IMR-90 (cell line): ENCODE measurements around the gene PPP1R3E. TPM values are rescaled to one million over a fixed set of nuclear protein-coding genes. Genes with fewer than 3 reads are reported as not detected.

Experiments
- ATAC-seq: fragments of 200-7000 bp; cut with Tn5 transposase; 2 replicates; pipeline ENCODE4 v1.9.1; 2020; ENCODE audit warnings: low read depth, mild to moderate bottlenecking, moderate library complexity
- BruUV-seq: library from RNA; stranded (reverse); fragments of 400-500 nt; replicated peaks from 2 replicates; lab custom pipeline; 2021; lab: Mats Ljungman, UMichigan
- CTCF ChIA-PET: fragments of 300-600 bp; formaldehyde crosslinking; extraction: SDS; loops from one replicate; lab custom pipeline; 2021; ENCODE audit warnings: antibody characterized with exemption; lab: Yijun Ruan, JAX
- POLR2A ChIA-PET: fragments of 300-600 bp; sonication (Branson Sonifier 250); formaldehyde crosslinking; loops from one replicate; lab custom pipeline; 2022; ENCODE audit warnings: antibody characterized with exemption; ENCODE audit not compliant: unreplicated experiment; lab: Charles Lee
- DNase-seq: peaks from one replicate; pipeline ENCODE4 v3.0.0; 2013
- H2AFZ ChIP-seq: replicated peaks from 2 replicates; pipeline ENCODE3; 2013; ENCODE audit warnings: low read length, mild to moderate bottlenecking; ENCODE audit not compliant: poor library complexity
- H2AK5ac ChIP-seq: 2 replicates; pipeline ENCODE4 v1.6.1; 2013; ENCODE audit warnings: low read depth, low read length, inconsistent platforms
- H2AK9ac ChIP-seq: replicated peaks from 2 replicates; pipeline ENCODE3; 2013; ENCODE audit warnings: mild to moderate bottlenecking, low read depth, low read length, moderate library complexity; ENCODE audit not compliant: poor library complexity
- H2BK120ac ChIP-seq: 2 replicates; pipeline ENCODE4 v1.6.1; 2013; ENCODE audit warnings: low read depth, low read length, inconsistent platforms
- H2BK15ac ChIP-seq: 3 replicates; pipeline ENCODE4 v1.6.1; 2013; ENCODE audit warnings: low read depth, low read length, inconsistent platforms
- H2BK20ac ChIP-seq: 2 replicates; pipeline ENCODE4 v1.6.1; 2013; ENCODE audit warnings: low read depth, mild to moderate bottlenecking, inconsistent platforms, low read length, moderate library complexity
- H2BK5ac ChIP-seq: 2 replicates; pipeline ENCODE4 v1.6.1; 2013; ENCODE audit warnings: mild to moderate bottlenecking, low read depth, low read length, inconsistent platforms; ENCODE audit not compliant: poor library complexity, severe bottlenecking
- H3K14ac ChIP-seq: replicated peaks from 2 replicates; pipeline ENCODE4 v1.6.1; 2013; ENCODE audit warnings: low read depth, low read length, inconsistent platforms
- H3K18ac ChIP-seq: 2 replicates; pipeline ENCODE4 v1.6.1; 2013; ENCODE audit warnings: low read depth, low read length, control low read depth
- H3K23ac ChIP-seq: 2 replicates; pipeline ENCODE4 v1.6.1; 2013; ENCODE audit warnings: low read depth, low read length, inconsistent platforms
- H3K27ac ChIP-seq: 2 replicates; pipeline ENCODE4 v1.5.1; 2013; ENCODE audit warnings: mild to moderate bottlenecking, control low read depth, low read length; ENCODE audit not compliant: insufficient read depth
- H3K27me3 ChIP-seq: 2 replicates; pipeline ENCODE4 v1.6.1; 2013; ENCODE audit warnings: low read length; ENCODE audit not compliant: control insufficient read depth, insufficient read depth
- H3K36me3 ChIP-seq: 2 replicates; pipeline ENCODE4 v1.6.1; 2013; ENCODE audit warnings: low read length, mixed read lengths; ENCODE audit not compliant: control insufficient read depth, insufficient read depth
- H3K4ac ChIP-seq: 2 replicates; pipeline ENCODE4 v1.6.1; 2013; ENCODE audit warnings: low read depth, low read length, inconsistent platforms
- H3K4me1 ChIP-seq: 2 replicates; pipeline ENCODE4 v1.6.1; 2013; ENCODE audit warnings: low read length, mixed read lengths; ENCODE audit not compliant: control insufficient read depth, insufficient read depth
- H3K4me2 ChIP-seq: 2 replicates; pipeline ENCODE4 v1.6.1; 2013; ENCODE audit warnings: low read depth, mild to moderate bottlenecking, control low read depth, low read length, moderate library complexity
- H3K4me3 ChIP-seq: 2 replicates; pipeline ENCODE4 v1.5.1; 2013; ENCODE audit warnings: low read depth, mild to moderate bottlenecking, control low read depth, low read length, moderate library complexity; ENCODE audit not compliant: insufficient read depth
- H3K56ac ChIP-seq: 2 replicates; pipeline ENCODE4 v1.6.1; 2013; ENCODE audit warnings: low read length, inconsistent platforms; ENCODE audit not compliant: insufficient read depth; ENCODE audit errors: extremely low read depth
- H3K79me1 ChIP-seq, 2 experiments: 2 replicates each; pipeline ENCODE4 v1.6.1; 2013; ENCODE audit warnings: low read length in 2 of 2, inconsistent platforms in 1 of 2, low read depth in 1 of 2
- H3K9ac ChIP-seq: 2 replicates; pipeline ENCODE4 v1.6.1; 2013; ENCODE audit warnings: low read depth, low read length, control low read depth
- H3K9me1 ChIP-seq: 2 replicates; pipeline ENCODE4 v1.6.1; 2013; ENCODE audit warnings: low read length, inconsistent platforms; ENCODE audit not compliant: insufficient read depth
- H3K9me3 ChIP-seq: 2 replicates; pipeline ENCODE4 v1.6.1; 2013; ENCODE audit warnings: low read length; ENCODE audit not compliant: control insufficient read depth, insufficient read depth
- H4K20me1 ChIP-seq: 2 replicates; pipeline ENCODE4 v1.6.1; 2013; ENCODE audit warnings: low read length, inconsistent platforms; ENCODE audit not compliant: insufficient read depth
- H4K5ac ChIP-seq: 2 replicates; pipeline ENCODE4 v1.6.1; 2013; ENCODE audit warnings: mild to moderate bottlenecking, low read depth, low read length, control low read depth
- H4K8ac ChIP-seq, 2 experiments: 2 replicates each; pipeline ENCODE4 v1.6.1; 2013; ENCODE audit warnings: low read depth in 2 of 2, low read length in 2 of 2, control low read depth in 1 of 2, inconsistent platforms in 1 of 2
- H4K91ac ChIP-seq: 2 replicates; pipeline ENCODE4 v1.6.1; 2013; ENCODE audit warnings: low read depth, low read length, inconsistent platforms; ENCODE audit not compliant: insufficient read depth
- RCOR1 ChIP-seq: IDR thresholded peaks from 2 replicates; pipeline ENCODE4 v1.6.1; 2012; ENCODE audit warnings: mild to moderate bottlenecking, low read length, improper control_type of control experiment; ENCODE audit not compliant: insufficient replicate concordance
- WGBS, 2 experiments: methylation state at CpG; one replicate each; pipeline versions ENCODE4 v1.1.5 to v1.1.7; 2013; ENCODE audit warnings: missing lambda C conversion rate in 2 of 2; ENCODE audit not compliant: insufficient read length in 1 of 2; ENCODE audit errors: extremely low coverage in 2 of 2; 5-methylcytosine and 5-hydroxymethylcytosine counted together
- dilution Hi-C: fragments of 300-500 bp; cut with HindIII; formaldehyde crosslinking; loops from one replicate; pipeline ENCODE4 v1.14.3; 2018; ENCODE audit warnings: low sequenced_read_pairs; ENCODE audit not compliant: unreplicated experiment
- in situ Hi-C: fragments of 300-500 bp; cut with MboI; formaldehyde crosslinking; loops from 3 replicates; pipeline ENCODE4 v1.14.3; 2019; ENCODE audit warnings: low sequenced_read_pairs, inconsistent platforms, mixed read lengths
- intact Hi-C: fragments of 100-400 bp; cut with micrococcal nuclease; formaldehyde crosslinking; loops from 2 replicates; pipeline ENCODE4 v1.10.0; 2022
- polyA plus RNA-seq, 3 experiments: library from polyadenylated mRNA; depleted of rRNA; stranded (reverse); fragments of >200 nt; gene quantifications; 2 replicates each; pipeline ENCODE4 v1.2.3, GENCODE V29; 2012; ENCODE audit warnings: low replicate concordance in 1 of 3
- total RNA-seq: library from RNA; depleted of rRNA; stranded (reverse); fragments of >200 nt; gene quantifications from 2 replicates; pipeline ENCODE4 v1.2.3, GENCODE V29; 2012
- TF ChIP-seq, protein P1 (sequence below): conservative IDR thresholded peaks from 2 replicates; pipeline ENCODE4 v1.5.1; 2012; ENCODE audit warnings: mild to moderate bottlenecking, low read depth, low read length, improper control_type of control experiment

PPP1R3E gene
- total and polyA plus RNA-seq, 2 of the 4 experiments (the other 2 are of a cell fraction) = 1.3 to 3.5 TPM

DNA sequence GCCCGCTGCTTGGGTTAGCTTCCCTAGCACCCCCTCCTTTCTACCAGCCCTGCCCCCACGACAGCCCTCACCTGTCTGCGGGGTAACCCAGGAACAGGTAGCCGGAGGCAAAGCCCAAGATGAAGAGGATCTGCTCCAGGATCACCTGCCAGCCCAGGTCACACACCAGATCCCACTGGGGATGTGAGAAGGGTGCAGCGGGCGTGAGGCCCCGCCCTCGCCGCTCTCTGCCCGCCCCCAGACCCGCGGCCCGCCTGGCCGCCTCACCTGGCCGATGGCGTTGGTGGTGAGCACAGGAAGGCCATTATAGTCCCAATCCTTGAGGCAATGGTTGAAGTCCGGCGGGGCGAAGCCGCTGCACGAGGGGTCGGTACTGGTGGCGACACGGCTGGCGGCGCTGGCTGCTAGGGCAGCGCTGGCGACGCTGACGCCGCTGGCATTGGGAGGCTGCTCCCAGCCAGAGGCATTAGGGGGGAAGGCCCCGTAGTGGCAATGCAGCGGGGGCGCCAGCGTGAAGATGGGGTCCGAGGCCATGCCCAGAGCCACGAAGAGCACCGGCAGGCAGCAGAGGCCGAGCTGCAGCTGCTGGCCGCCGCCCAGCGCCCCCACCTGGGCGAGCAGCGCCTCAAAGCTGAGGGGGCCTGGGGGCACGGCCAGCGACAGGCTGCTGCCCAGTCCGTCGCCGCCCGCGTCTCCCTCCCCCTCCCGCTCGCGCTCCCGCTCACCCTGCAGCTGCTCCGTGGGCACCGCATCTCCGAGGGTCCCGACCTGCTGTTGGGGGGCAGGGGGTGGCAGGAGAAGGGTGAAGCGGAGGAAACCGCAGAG lies 49.2 kb upstream of the PPP1R3E start:
- Histone ChIP-seq H4K8ac (peak overlapping the region in 1 of 2 experiments; percentile 66; a peak in 1 of 4 replicates), H4K5ac (no peak overlapping the region), H2AK9ac (peak overlapping the region; percentile 86), H4K20me1 (no peaks in the 10 kb centered on the region; the same call in 1 of the 2 replicates), H3K23ac (no peak overlapping the region; the same call in 1 of the 2 replicates), H3K14ac (no peak overlapping the region; the same call in 1 of the 2 replicates), H3K9me1 (peaks cover 6% of the 10 kb centered on the region; the same call in 1 of the 2 replicates), H3K4me1 (peaks cover 3% of the 10 kb centered on the region; the same call in 1 of the 2 replicates), H3K27ac (peak overlapping the region; percentile 63), H3K27me3 (no peaks in the 10 kb centered on the region), H4K91ac (no peak overlapping the region), H3K4me2 (peak overlapping the region; percentile 75), H2BK120ac (no peak overlapping the region), H2BK15ac (no peak overlapping the region), H3K18ac (no peak overlapping the region), H2AFZ (peak overlapping the region; percentile 96), H2AK5ac (peak overlapping the region; percentile 54; the same call in 1 of the 2 replicates), H3K56ac (no peak overlapping the region), H3K4me3 (peak overlapping the region; percentile 76), H2BK20ac (no peak overlapping the region), H3K9ac (peak overlapping the region; percentile 68), H3K79me1 (peaks cover 0 to 7% of the 10 kb centered on the region in 2 experiments; a peak in 3 of 4 replicates), H3K4ac (peak overlapping the region; percentile 46), H3K36me3 (peaks cover 20% of the 10 kb centered on the region), H3K9me3 (no peaks in the 10 kb centered on the region), H2BK5ac (peak overlapping the region; percentile 29)
- ChIA-PET POLR2A (no interaction called here), CTCF (interaction anchor here (0.7 to 1.2 kb wide), 4 partner anchors 9 to 43 kb away, joined by 3 to 8 read pairs (median 4); no protein-coding TSS in a partner anchor)
- TF ChIP-seq, protein P1, sequence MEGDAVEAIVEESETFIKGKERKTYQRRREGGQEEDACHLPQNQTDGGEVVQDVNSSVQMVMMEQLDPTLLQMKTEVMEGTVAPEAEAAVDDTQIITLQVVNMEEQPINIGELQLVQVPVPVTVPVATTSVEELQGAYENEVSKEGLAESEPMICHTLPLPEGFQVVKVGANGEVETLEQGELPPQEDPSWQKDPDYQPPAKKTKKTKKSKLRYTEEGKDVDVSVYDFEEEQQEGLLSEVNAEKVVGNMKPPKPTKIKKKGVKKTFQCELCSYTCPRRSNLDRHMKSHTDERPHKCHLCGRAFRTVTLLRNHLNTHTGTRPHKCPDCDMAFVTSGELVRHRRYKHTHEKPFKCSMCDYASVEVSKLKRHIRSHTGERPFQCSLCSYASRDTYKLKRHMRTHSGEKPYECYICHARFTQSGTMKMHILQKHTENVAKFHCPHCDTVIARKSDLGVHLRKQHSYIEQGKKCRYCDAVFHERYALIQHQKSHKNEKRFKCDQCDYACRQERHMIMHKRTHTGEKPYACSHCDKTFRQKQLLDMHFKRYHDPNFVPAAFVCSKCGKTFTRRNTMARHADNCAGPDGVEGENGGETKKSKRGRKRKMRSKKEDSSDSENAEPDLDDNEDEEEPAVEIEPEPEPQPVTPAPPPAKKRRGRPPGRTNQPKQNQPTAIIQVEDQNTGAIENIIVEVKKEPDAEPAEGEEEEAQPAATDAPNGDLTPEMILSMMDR = peak; percentile 13; the same call in 1 of the 2 replicates
- no peak for TF ChIP-seq RCOR1
- WGBS, 2 experiments = 1% methylated on average over 29 of the region's 61 CpGs; no CpG with 5 or more reads in 1 of the 2 experiments
- dilution Hi-C loops = no loop called here
- intact Hi-C loops = loop anchor here (1.0 kb wide), 2 partner anchors 14 to 24 kb away; no protein-coding TSS in a partner anchor
- ATAC-seq (peak; percentile 48), DNase-seq (no peak)
- in situ Hi-C loops = no loop called here
- no TSS peak for BruUV-seq
